Caco-2 (cell line): Measurements from ENCODE around the gene TCERG1L. TPM values are rescaled to one million over a fixed set of nuclear protein-coding genes. Genes with fewer than 3 reads are reported as not detected.

Experiments used
- BruUV-seq: library from RNA; stranded (reverse); fragments of 400-500 nt; replicated peaks from 2 replicates; lab custom pipeline; 2021; lab: Mats Ljungman, UMichigan
- CTCF ChIA-PET: fragments of 300-600 bp; sonication (Branson Sonifier 250); formaldehyde crosslinking; loops from one replicate; lab custom pipeline; 2022; ENCODE audit warnings: antibody characterized with exemption; lab: Charles Lee
- POLR2A ChIA-PET: fragments of 300-600 bp; sonication (Branson Sonifier 250); formaldehyde crosslinking; loops from one replicate; lab custom pipeline; 2022; ENCODE audit warnings: antibody characterized with exemption; lab: Charles Lee
- DNase-seq, 2 experiments: peaks; one replicate each; pipeline versions ENCODE4 v3.0.0 to v3.0.0-alpha.2; 2020 to 2022
- H3K27me3 ChIP-seq: replicated peaks from 2 replicates; pipeline ENCODE4 v1.6.0; 2011; ENCODE audit warnings: low read length; ENCODE audit not compliant: control insufficient read depth, insufficient read depth
- H3K36me3 ChIP-seq: 2 replicates; pipeline ENCODE4 v1.5.1; 2011; ENCODE audit warnings: low read length; ENCODE audit not compliant: control insufficient read depth, insufficient read depth
- H3K4me1 ChIP-seq: fragments of 250-450 bp; sonication (Bioruptor Pico); 2 replicates; pipeline ENCODE4 v1.5.1; 2020; ENCODE audit warnings: mild to moderate bottlenecking
- H3K4me3 ChIP-seq: 2 replicates; pipeline ENCODE4 v1.5.1; 2011; ENCODE audit warnings: low read depth, mild to moderate bottlenecking, control low read depth, low read length
- H3K9me3 ChIP-seq: fragments of 250-450 bp; sonication (Bioruptor Pico); 2 replicates; pipeline ENCODE4 v1.5.1; 2020; ENCODE audit warnings: mild to moderate bottlenecking, moderate library complexity
- H3K27ac Mint-ChIP-seq: one replicate; pipeline ENCODE4 v1.8.0; 2022; ENCODE audit warnings: mixed read lengths; ENCODE audit not compliant: unreplicated experiment
- H3K27me3 Mint-ChIP-seq: one replicate; pipeline ENCODE4 v1.8.0; 2022; ENCODE audit warnings: mixed read lengths; ENCODE audit not compliant: insufficient read depth, unreplicated experiment
- H3K36me3 Mint-ChIP-seq: one replicate; pipeline ENCODE4 v1.8.0; 2022; ENCODE audit warnings: mild to moderate bottlenecking, mixed read lengths; ENCODE audit not compliant: insufficient read depth, unreplicated experiment
- H3K4me1 Mint-ChIP-seq: one replicate; pipeline ENCODE4 v1.8.0; 2022; ENCODE audit warnings: low read depth, mixed read lengths; ENCODE audit not compliant: unreplicated experiment
- H3K4me3 Mint-ChIP-seq: one replicate; pipeline ENCODE4 v1.8.0; 2022; ENCODE audit warnings: mild to moderate bottlenecking, moderate library complexity, mixed read lengths; ENCODE audit not compliant: unreplicated experiment
- H3K9me3 Mint-ChIP-seq: one replicate; pipeline ENCODE4 v1.8.0; 2022; ENCODE audit warnings: mixed read lengths; ENCODE audit not compliant: unreplicated experiment
- intact Hi-C: fragments of 100-400 bp; cut with micrococcal nuclease; formaldehyde crosslinking; loops from one replicate; pipeline ENCODE4 v1.10.0; 2022; ENCODE audit not compliant: unreplicated experiment
- total RNA-seq: library from RNA; stranded (reverse); gene quantifications from 2 replicates; pipeline ENCODE4 v1.2.3, GENCODE V29; 2022
- TF ChIP-seq, protein P1 (sequence below), 2 experiments: fragments of 200-600 bp in 1 of 2; IDR thresholded peaks; 1 replicate in 1 of 2; 2 replicates in 1 of 2; pipeline versions ENCODE4 v1.5.1 to v1.8.0; 2011 to 2022; ENCODE audit warnings: antibody characterized with exemption in 1 of 2, control low read depth in 1 of 2, inconsistent platforms in 1 of 2, low read depth in 1 of 2, low read length in 1 of 2, mild to moderate bottlenecking in 1 of 2, moderate library complexity in 1 of 2; ENCODE audit not compliant: insufficient read depth in 1 of 2, severe bottlenecking in 1 of 2, unreplicated experiment in 1 of 2

Gene TCERG1L
- total RNA-seq, 1 experiment from 2014 or later = not detected

DNA sequence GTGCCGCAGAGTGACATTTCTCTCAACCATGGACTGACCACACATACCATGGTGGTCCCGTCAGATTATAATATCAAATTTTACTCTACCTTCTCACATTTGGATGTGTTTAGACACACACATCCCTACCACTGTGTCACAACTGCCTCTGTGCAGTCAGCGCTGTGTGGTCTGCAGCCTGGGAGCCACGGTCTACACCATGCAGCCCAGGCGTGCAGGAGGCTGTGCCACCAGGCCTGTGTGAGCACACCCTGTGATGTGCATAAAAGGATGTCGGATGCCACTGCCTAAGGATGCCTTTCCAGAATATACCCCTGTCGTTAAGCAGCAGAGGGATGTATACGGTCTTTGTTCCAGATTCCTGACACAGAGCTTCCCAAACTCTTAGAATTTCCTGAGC, 150.4 kb downstream of the TCERG1L start:
- TF ChIP-seq, protein P1, sequence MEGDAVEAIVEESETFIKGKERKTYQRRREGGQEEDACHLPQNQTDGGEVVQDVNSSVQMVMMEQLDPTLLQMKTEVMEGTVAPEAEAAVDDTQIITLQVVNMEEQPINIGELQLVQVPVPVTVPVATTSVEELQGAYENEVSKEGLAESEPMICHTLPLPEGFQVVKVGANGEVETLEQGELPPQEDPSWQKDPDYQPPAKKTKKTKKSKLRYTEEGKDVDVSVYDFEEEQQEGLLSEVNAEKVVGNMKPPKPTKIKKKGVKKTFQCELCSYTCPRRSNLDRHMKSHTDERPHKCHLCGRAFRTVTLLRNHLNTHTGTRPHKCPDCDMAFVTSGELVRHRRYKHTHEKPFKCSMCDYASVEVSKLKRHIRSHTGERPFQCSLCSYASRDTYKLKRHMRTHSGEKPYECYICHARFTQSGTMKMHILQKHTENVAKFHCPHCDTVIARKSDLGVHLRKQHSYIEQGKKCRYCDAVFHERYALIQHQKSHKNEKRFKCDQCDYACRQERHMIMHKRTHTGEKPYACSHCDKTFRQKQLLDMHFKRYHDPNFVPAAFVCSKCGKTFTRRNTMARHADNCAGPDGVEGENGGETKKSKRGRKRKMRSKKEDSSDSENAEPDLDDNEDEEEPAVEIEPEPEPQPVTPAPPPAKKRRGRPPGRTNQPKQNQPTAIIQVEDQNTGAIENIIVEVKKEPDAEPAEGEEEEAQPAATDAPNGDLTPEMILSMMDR (IDR thresholded peaks at IDR 0.05; ENCODE audit: insufficient read depth in 1 of 2, low read depth in 1 of 2, low read length in 1 of 2, severe bottlenecking in 1 of 2, unreplicated experiment in 1 of 2) = no peak
- H3K27me3 Mint-ChIP-seq = no peaks in the 10 kb centered on the region
- no peaks in the 10 kb centered on the region for H3K27me3 ChIP-seq
- no peak overlapping the region for H3K4me3 ChIP-seq
- no peaks in the 10 kb centered on the region for H3K36me3 Mint-ChIP-seq
- POLR2A ChIA-PET = no interaction called here
- CTCF ChIA-PET = no interaction called here
- H3K9me3 ChIP-seq = no peaks in the 10 kb centered on the region
- no peak for DNase-seq
- no peaks in the 10 kb centered on the region for H3K9me3 Mint-ChIP-seq
- intact Hi-C loops = no loop called here
- H3K4me1 ChIP-seq = no peaks in the 10 kb centered on the region
- no TSS peak for BruUV-seq
- no peak overlapping the region for H3K4me3 Mint-ChIP-seq
- H3K36me3 ChIP-seq = no peaks in the 10 kb centered on the region
- no peaks in the 10 kb centered on the region for H3K4me1 Mint-ChIP-seq
- no peak overlapping the region for H3K27ac Mint-ChIP-seq

DNA sequence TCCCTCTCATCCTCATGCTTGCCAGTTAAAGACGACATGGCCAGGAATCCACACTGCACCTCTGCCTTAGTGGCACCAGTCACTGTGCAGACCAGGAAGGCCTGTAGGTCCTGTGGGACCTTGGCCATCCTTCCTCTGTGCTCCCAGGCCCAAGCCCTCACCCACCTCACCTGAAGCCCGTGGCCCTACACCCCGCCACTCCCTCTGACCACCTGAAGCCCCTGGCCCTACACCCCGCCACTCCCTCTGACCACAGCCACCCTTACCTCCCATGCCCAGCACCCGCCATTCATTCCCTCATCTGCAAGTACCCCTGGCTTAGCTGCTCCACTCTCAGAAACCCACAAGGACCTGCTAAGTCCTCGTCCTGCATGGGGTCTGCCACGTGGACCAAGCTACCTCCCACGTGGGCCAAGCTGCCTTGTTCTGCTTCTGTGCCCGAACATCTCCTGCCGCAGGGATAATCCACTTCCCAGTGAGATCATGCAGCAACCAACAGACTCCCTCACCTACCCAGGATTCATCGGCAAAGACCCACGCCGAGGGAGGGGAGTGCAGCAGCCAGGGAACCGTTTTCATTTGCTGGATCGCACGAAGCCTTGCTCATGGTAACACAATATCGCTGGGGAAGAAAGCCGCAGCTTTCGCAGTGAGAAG, 151.2 kb downstream of the TCERG1L start:
- no peak for DNase-seq
- ChIA-PET CTCF (no interaction called here), POLR2A (no interaction called here)
- peaks cover 2% of the 10 kb centered on the region for H3K27me3 Mint-ChIP-seq
- H3K27ac Mint-ChIP-seq = no peak overlapping the region
- Histone ChIP-seq H3K4me3 (no peak overlapping the region), H3K4me1 (no peaks in the 10 kb centered on the region), H3K36me3 (no peaks in the 10 kb centered on the region), H3K9me3 (no peaks in the 10 kb centered on the region), H3K27me3 (no peaks in the 10 kb centered on the region)
- no TSS peak for BruUV-seq
- H3K36me3 Mint-ChIP-seq = no peaks in the 10 kb centered on the region
- intact Hi-C loops = no loop called here
- H3K9me3 Mint-ChIP-seq = no peaks in the 10 kb centered on the region
- H3K4me1 Mint-ChIP-seq = no peaks in the 10 kb centered on the region
- TF ChIP-seq, protein P1 (IDR thresholded peaks at IDR 0.05; ENCODE audit: insufficient read depth in 1 of 2, low read depth in 1 of 2, low read length in 1 of 2, severe bottlenecking in 1 of 2, unreplicated experiment in 1 of 2) = no peak
- H3K4me3 Mint-ChIP-seq = no peak overlapping the region

DNA sequence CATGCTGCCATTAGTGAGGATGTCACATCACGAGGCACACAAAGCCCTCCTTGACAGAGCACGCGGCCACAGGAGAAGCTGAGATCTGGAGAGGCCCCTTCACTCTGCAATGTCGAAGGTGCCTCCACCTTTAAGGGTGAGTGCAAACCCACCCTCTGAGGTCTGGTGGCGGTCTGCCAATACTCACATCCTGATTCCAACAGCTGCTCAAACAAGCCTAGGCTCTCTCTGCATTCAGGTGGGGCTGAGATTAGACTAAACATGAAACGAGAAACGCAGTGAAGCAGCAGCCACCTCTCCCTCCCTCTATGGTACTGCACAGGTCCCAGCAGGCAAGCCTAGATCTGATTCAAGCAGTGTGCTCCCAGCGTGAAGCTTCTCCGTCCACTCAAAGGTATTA, 151.8 kb downstream of the TCERG1L start:
- no TSS peak for BruUV-seq

More for the DNA sequence above, 151.8 kb downstream of the TCERG1L start:
- POLR2A ChIA-PET = no interaction called here
- Mint-ChIP-seq H3K4me1 (no peaks in the 10 kb centered on the region), H3K27ac (no peak overlapping the region), H3K4me3 (no peak overlapping the region), H3K36me3 (no peaks in the 10 kb centered on the region), H3K27me3 (peaks cover 2% of the 10 kb centered on the region), H3K9me3 (no peaks in the 10 kb centered on the region)
- intact Hi-C loops = no loop called here
- Histone ChIP-seq H3K27me3 (no peaks in the 10 kb centered on the region), H3K4me1 (no peaks in the 10 kb centered on the region), H3K36me3 (no peaks in the 10 kb centered on the region), H3K4me3 (no peak overlapping the region), H3K9me3 (no peaks in the 10 kb centered on the region)
- CTCF ChIA-PET = no interaction called here
- TF ChIP-seq, protein P1 (IDR thresholded peaks at IDR 0.05; ENCODE audit: insufficient read depth in 1 of 2, low read depth in 1 of 2, low read length in 1 of 2, severe bottlenecking in 1 of 2, unreplicated experiment in 1 of 2) = no peak
- no peak for DNase-seq
